ENCODE results near the gene ZNF837.

The ZNF837 gene

GRCh38 chr19:58325311-58326022 lies 55.4 kb downstream of the ZNF837 start:
- TF ChIP-seq SNAI2 (CRISPR knock-in tag; IDR thresholded peaks at IDR 0.05) (no peak), ISL1 (CRISPR knock-in tag; IDR thresholded peaks at IDR 0.05) (no peak), CREB5 (CRISPR knock-in tag; IDR thresholded peaks at IDR 0.05; ENCODE audit: low read depth) (no peak), POU6F1 (CRISPR knock-in tag; IDR thresholded peaks at IDR 0.05; ENCODE audit: borderline replicate concordance, low read depth) (no peak), GLIS3 (CRISPR knock-in tag; IDR thresholded peaks at IDR 0.05) (no peak), ZNF70 (CRISPR knock-in tag; IDR thresholded peaks at IDR 0.05) (no peak), CSRNP3 (CRISPR knock-in tag; IDR thresholded peaks at IDR 0.05) (no peak), BACH2 (CRISPR knock-in tag; IDR thresholded peaks at IDR 0.05; ENCODE audit: borderline replicate concordance) (no peak), OSR1 (CRISPR knock-in tag; IDR thresholded peaks at IDR 0.05) (no peak), RARB (CRISPR knock-in tag; IDR thresholded peaks at IDR 0.05) (no peak), ZC3H10 (CRISPR knock-in tag; IDR thresholded peaks at IDR 0.05) (no peak), ESRRG (CRISPR knock-in tag; IDR thresholded peaks at IDR 0.05) (no peak), TCF4 (CRISPR knock-in tag; IDR thresholded peaks at IDR 0.05; ENCODE audit: borderline replicate concordance) (no peak), ZFP3 (CRISPR knock-in tag; IDR thresholded peaks at IDR 0.05) (no peak)
- TF ChIP-seq, protein P1, sequence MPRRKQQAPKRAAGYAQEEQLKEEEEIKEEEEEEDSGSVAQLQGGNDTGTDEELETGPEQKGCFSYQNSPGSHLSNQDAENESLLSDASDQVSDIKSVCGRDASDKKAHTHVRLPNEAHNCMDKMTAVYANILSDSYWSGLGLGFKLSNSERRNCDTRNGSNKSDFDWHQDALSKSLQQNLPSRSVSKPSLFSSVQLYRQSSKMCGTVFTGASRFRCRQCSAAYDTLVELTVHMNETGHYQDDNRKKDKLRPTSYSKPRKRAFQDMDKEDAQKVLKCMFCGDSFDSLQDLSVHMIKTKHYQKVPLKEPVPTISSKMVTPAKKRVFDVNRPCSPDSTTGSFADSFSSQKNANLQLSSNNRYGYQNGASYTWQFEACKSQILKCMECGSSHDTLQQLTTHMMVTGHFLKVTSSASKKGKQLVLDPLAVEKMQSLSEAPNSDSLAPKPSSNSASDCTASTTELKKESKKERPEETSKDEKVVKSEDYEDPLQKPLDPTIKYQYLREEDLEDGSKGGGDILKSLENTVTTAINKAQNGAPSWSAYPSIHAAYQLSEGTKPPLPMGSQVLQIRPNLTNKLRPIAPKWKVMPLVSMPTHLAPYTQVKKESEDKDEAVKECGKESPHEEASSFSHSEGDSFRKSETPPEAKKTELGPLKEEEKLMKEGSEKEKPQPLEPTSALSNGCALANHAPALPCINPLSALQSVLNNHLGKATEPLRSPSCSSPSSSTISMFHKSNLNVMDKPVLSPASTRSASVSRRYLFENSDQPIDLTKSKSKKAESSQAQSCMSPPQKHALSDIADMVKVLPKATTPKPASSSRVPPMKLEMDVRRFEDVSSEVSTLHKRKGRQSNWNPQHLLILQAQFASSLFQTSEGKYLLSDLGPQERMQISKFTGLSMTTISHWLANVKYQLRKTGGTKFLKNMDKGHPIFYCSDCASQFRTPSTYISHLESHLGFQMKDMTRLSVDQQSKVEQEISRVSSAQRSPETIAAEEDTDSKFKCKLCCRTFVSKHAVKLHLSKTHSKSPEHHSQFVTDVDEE (CRISPR knock-in tag; IDR thresholded peaks at IDR 0.05): no peak
- ATAC-seq: no peak

DNA sequence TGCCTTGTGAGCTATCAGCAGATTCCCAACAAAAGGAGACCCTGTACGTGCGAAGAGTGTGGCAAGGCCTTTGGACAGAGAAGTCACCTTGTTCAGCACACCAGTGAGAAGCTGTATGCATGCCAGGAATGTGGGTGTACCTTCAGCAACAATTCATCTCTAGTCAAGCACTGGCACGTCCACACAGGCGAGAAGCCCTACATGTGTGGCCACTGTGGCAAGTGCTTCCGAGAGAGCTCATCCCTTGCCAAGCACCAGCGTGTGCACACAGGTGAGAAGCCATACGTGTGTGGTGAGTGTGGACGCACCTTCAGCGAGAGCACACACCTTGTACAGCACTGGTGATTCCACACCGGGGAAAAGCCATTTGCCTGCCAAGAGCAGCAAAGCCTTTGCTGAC lies 61.6 kb downstream of the ZNF837 start:
- no peak for ATAC-seq
- TF ChIP-seq SNAI2 (CRISPR knock-in tag; IDR thresholded peaks at IDR 0.05): no peak

DNA sequence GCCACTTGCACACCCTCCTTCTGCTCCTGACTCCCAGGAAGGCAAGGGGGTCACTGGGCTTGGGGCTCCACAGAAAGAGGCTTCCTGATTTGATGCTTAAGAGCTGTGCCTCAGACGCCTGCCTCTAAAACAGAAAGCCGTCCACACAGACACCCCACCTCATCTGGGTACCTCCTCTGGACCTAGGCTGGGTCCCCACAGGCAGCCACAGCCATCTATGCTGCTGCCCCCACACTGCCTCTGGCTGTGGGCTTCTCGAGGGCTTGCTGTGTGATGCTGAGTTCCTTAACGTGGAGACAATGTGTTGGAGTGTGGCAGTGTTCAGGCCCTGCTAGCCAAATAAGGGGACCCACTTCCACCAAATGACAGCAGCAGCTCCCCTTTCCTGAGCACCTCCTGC lies 62.5 kb downstream of the ZNF837 start:
- no peak for TF ChIP-seq CSRNP3 (CRISPR knock-in tag; IDR thresholded peaks at IDR 0.05)
- no peak; the same call in 2 of the 3 replicates for ATAC-seq
